ENCODE results near the gene CLIC6.
A peak's percentile ranks its signal among the peaks of the same experiment; 100 is the strongest.
"Not testable (repeated sequence)": the region's sequence is repeated elsewhere in the genome, so short reads cannot be mapped to it uniquely, and the experiment has no call there.

CLIC6 gene

DNA sequence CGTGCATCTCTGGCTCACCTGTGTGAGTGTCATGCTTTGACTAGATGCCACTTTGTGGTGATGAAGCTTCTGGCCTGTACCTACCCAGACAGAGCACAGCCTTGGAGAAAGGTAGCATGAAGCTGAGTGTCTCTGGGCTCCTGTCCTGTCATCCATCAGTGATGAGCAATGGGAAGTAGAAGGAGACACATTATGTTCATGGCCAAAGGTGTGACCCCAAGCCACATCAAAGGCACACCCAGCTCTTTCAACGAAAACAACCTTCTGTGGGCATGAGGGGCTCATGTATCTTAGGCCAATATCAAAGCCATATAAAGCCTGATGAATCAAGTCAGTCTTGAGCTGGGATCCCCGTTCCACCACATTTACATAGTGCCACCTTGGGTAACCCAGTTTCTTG, 1.0 kb upstream of the CLIC6 start:
- no peak for DNase-seq (ENCODE audit: extremely low read depth, insufficient read length)
- Histone ChIP-seq H3K27me3 (replicated peaks; ENCODE audit: control insufficient read depth, insufficient read depth, low read length) (no peaks in the 10 kb centered on the region), H3K36me3 (ENCODE audit: control insufficient read depth, insufficient read depth, low read length) (no peaks in the 10 kb centered on the region), H3K4me3 (replicated peaks; ENCODE audit: low read depth, low read length) (no peak overlapping the region)
- TF ChIP-seq, protein P1, sequence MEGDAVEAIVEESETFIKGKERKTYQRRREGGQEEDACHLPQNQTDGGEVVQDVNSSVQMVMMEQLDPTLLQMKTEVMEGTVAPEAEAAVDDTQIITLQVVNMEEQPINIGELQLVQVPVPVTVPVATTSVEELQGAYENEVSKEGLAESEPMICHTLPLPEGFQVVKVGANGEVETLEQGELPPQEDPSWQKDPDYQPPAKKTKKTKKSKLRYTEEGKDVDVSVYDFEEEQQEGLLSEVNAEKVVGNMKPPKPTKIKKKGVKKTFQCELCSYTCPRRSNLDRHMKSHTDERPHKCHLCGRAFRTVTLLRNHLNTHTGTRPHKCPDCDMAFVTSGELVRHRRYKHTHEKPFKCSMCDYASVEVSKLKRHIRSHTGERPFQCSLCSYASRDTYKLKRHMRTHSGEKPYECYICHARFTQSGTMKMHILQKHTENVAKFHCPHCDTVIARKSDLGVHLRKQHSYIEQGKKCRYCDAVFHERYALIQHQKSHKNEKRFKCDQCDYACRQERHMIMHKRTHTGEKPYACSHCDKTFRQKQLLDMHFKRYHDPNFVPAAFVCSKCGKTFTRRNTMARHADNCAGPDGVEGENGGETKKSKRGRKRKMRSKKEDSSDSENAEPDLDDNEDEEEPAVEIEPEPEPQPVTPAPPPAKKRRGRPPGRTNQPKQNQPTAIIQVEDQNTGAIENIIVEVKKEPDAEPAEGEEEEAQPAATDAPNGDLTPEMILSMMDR (IDR thresholded peaks at IDR 0.05; ENCODE audit: insufficient read depth, low read length, poor library complexity, severe bottlenecking): no peak

DNA sequence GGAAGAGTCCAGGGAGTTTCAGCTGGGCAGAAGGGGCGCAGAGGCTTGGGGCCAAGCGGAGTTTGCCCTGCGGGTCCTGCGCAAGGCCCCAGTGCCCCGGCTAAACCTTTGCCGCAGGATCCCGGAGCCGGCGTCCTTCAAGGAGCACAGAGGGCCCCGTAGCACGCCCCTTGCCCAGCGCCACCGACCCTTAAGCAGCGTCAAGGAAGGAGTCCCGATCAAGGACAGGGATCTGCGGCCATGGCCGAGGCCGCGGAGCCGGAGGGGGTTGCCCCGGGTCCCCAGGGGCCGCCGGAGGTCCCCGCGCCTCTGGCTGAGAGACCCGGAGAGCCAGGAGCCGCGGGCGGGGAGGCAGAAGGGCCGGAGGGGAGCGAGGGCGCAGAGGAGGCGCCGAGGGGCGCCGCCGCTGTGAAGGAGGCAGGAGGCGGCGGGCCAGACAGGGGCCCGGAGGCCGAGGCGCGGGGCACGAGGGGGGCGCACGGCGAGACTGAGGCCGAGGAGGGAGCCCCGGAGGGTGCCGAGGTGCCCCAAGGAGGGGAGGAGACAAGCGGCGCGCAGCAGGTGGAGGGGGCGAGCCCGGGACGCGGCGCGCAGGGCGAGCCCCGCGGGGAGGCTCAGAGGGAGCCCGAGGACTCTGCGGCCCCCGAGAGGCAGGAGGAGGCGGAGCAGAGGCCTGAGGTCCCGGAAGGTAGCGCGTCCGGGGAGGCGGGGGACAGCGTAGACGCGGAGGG, 520 bp downstream of the CLIC6 start:
- DNase-seq (ENCODE audit: extremely low read depth, insufficient read length): peak; percentile 76
- peak overlapping the region; percentile 86 for H3K4me3 ChIP-seq (replicated peaks; ENCODE audit: low read depth, low read length)
- TF ChIP-seq, protein P1 (IDR thresholded peaks at IDR 0.05; ENCODE audit: insufficient read depth, low read length, poor library complexity, severe bottlenecking): no peak
- H3K36me3 ChIP-seq (ENCODE audit: control insufficient read depth, insufficient read depth, low read length): no peaks in the 10 kb centered on the region
- no peaks in the 10 kb centered on the region for H3K27me3 ChIP-seq (replicated peaks; ENCODE audit: control insufficient read depth, insufficient read depth, low read length)

DNA sequence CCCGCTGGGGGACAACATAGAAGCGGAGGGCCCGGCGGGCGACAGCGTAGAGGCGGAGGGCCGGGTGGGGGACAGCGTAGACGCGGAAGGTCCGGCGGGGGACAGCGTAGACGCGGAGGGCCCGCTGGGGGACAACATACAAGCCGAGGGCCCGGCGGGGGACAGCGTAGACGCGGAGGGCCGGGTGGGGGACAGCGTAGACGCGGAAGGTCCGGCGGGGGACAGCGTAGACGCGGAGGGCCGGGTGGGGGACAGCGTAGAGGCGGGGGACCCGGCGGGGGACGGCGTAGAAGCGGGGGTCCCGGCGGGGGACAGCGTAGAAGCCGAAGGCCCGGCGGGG, 1.1 kb downstream of the CLIC6 start:
- DNase-seq (ENCODE audit: extremely low read depth, insufficient read length); H3K27me3 ChIP-seq (replicated peaks; ENCODE audit: control insufficient read depth, insufficient read depth, low read length): not testable (repeated sequence)
- peak overlapping the region; percentile 86 for H3K4me3 ChIP-seq (replicated peaks; ENCODE audit: low read depth, low read length)

DNA sequence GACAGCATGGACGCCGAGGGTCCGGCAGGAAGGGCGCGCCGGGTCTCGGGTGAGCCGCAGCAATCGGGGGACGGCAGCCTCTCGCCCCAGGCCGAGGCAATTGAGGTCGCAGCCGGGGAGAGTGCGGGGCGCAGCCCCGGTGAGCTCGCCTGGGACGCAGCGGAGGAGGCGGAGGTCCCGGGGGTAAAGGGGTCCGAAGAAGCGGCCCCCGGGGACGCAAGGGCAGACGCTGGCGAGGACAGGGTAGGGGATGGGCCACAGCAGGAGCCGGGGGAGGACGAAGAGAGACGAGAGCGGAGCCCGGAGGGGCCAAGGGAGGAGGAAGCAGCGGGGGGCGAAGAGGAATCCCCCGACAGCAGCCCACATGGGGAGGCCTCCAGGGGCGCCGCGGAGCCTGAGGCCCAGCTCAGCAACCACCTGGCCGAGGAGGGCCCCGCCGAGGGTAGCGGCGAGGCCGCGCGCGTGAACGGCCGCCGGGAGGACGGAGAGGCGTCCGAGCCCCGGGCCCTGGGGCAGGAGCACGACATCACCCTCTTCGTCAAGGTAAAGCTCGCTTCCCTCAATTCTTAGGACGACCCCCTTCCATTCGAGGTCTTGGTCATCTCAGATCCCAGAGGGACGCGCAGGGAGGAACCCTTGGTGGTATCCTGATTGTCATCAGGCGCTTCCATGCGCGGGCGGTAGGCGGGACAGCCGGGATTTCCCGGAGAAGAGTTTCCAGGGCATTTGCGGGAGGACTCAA, 1.6 kb downstream of the CLIC6 start:
- TF ChIP-seq, protein P1 (IDR thresholded peaks at IDR 0.05; ENCODE audit: insufficient read depth, low read length, poor library complexity, severe bottlenecking): peak; percentile 29
- H3K4me3 ChIP-seq (replicated peaks; ENCODE audit: low read depth, low read length): peak overlapping the region; percentile 86
- no peaks in the 10 kb centered on the region for H3K27me3 ChIP-seq (replicated peaks; ENCODE audit: control insufficient read depth, insufficient read depth, low read length)
- no peaks in the 10 kb centered on the region for H3K36me3 ChIP-seq (ENCODE audit: control insufficient read depth, insufficient read depth, low read length)
- DNase-seq (ENCODE audit: extremely low read depth, insufficient read length): peak; percentile 64

More for the DNA sequence above, 1.1 kb downstream of the CLIC6 start:
- not testable (repeated sequence) for H3K36me3 ChIP-seq (ENCODE audit: control insufficient read depth, insufficient read depth, low read length)

DNA sequence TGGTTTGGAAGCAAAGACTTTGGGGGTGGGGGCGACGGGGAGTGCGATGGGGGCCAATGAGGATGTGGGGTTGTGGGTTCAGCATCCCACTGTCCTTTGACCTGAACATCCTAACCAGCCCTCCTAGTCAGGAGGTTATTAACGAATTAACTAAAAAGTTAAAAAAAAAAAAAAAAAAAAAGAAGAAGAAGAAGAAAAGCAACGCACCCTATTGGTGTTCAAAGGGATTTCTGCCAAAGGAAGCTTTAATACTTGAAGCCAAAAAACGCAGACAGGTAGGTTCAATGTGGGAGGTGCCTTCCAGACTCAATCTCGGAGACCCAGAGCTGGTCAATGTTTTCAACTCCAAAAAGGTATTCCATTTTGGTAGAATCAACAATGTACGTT, 2.2 kb downstream of the CLIC6 start:
- no peak for DNase-seq (ENCODE audit: extremely low read depth, insufficient read length)
- TF ChIP-seq, protein P1 (IDR thresholded peaks at IDR 0.05; ENCODE audit: insufficient read depth, low read length, poor library complexity, severe bottlenecking): peak; percentile 41
- Histone ChIP-seq H3K36me3 (ENCODE audit: control insufficient read depth, insufficient read depth, low read length) (no peaks in the 10 kb centered on the region), H3K4me3 (replicated peaks; ENCODE audit: low read depth, low read length) (peak overlapping the region; percentile 86), H3K27me3 (replicated peaks; ENCODE audit: control insufficient read depth, insufficient read depth, low read length) (no peaks in the 10 kb centered on the region)

DNA sequence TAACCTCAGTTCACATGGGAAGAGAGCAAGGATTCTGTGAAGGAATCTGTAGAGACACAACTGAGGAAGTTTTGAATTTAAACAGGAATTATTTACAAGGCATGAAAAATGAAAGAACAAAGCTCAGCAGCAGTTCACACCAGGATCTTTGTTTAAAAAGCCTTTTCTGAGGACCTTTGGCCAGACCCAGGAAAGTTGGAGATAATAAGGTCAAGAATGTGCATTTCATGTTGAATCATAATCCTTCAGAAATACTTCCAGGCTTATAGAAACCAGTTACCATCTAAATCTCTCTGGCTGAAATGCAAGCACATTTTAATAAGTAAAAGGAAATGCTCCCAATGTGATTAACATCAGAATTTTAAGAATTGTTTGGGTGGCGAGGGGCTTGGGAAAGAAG, 2.7 kb downstream of the CLIC6 start:
- Histone ChIP-seq H3K4me3 (replicated peaks; ENCODE audit: low read depth, low read length) (peak overlapping the region; percentile 86), H3K36me3 (ENCODE audit: control insufficient read depth, insufficient read depth, low read length) (no peaks in the 10 kb centered on the region), H3K27me3 (replicated peaks; ENCODE audit: control insufficient read depth, insufficient read depth, low read length) (no peaks in the 10 kb centered on the region)
- DNase-seq (ENCODE audit: extremely low read depth, insufficient read length): no peak
- TF ChIP-seq, protein P1 (IDR thresholded peaks at IDR 0.05; ENCODE audit: insufficient read depth, low read length, poor library complexity, severe bottlenecking): no peak
